ENCODE results near the gene KIF6. TPM values are rescaled to one million over a fixed set of nuclear protein-coding genes. Genes with fewer than 3 reads are reported as not detected.

The KIF6 gene
- total RNA-seq, 1 donor from 2014 or later = 1.4 TPM

GRCh38 chr6:39669207-39669972, 55.8 kb downstream of the KIF6 start:
- H3K36me3 Mint-ChIP-seq = no peaks in the 10 kb centered on the region
- H3K27ac Mint-ChIP-seq = no peak overlapping the region
- TF ChIP-seq CTCF (IDR thresholded peaks at IDR 0.05; ENCODE audit: unreplicated experiment) = no peak
- H3K4me3 Mint-ChIP-seq = no peak overlapping the region
- peaks cover 12% of the 10 kb centered on the region for H3K9me3 Mint-ChIP-seq
- H3K27me3 Mint-ChIP-seq (ENCODE audit: low read depth) = no peaks in the 10 kb centered on the region
- peaks cover 7% of the 10 kb centered on the region for H3K4me1 Mint-ChIP-seq
- no peak for DNase-seq (ENCODE audit: low spot score in 2 of 2, unreplicated experiment in 2 of 2)

GRCh38 chr6:39666706-39667489, 58.3 kb downstream of the KIF6 start:
- Mint-ChIP-seq H3K27ac (no peak overlapping the region), H3K36me3 (no peaks in the 10 kb centered on the region), H3K4me1 (peaks cover 7% of the 10 kb centered on the region), H3K27me3 (ENCODE audit: low read depth) (peaks cover 3% of the 10 kb centered on the region), H3K4me3 (no peak overlapping the region), H3K9me3 (no peaks in the 10 kb centered on the region)
- no peak for DNase-seq (ENCODE audit: low spot score in 2 of 2, unreplicated experiment in 2 of 2)
- no peak for TF ChIP-seq CTCF (IDR thresholded peaks at IDR 0.05; ENCODE audit: unreplicated experiment)

- no peaks in the 10 kb centered on the region for H3K36me3 Mint-ChIP-seq
- H3K4me3 Mint-ChIP-seq = no peak overlapping the region
- H3K27ac Mint-ChIP-seq = no peak overlapping the region
- H3K9me3 Mint-ChIP-seq = no peaks in the 10 kb centered on the region
- peaks cover 7% of the 10 kb centered on the region for H3K4me1 Mint-ChIP-seq
- H3K27me3 Mint-ChIP-seq (ENCODE audit: low read depth) = peaks cover 3% of the 10 kb centered on the region
- no peak for TF ChIP-seq CTCF (IDR thresholded peaks at IDR 0.05; ENCODE audit: unreplicated experiment)
- no peak for DNase-seq (ENCODE audit: low spot score in 2 of 2, unreplicated experiment in 2 of 2)
Measured at GRCh38 chr6:39665861-39666260, 59.3 kb downstream of the KIF6 start.

DNA sequence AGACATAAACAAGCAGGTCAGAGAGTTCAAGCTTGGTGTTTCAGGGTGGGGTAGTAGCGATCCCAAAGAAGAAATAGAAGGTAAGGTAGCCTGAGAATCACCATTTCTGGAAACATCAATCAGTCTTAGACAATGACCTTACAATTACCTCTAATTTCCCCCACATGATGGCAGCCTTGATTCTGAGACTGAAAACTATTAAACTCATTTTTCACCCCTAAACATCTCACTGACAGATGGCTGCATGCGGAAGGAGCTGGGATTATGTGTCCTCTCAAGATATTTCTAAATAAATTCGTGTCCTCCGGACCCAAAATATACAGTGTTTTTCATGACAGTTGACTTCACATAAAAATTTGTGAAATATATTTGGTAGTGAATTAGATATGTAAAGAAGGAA, 61.0 kb downstream of the KIF6 start:
- Mint-ChIP-seq H3K9me3 (no peaks in the 10 kb centered on the region), H3K4me3 (no peak overlapping the region), H3K27ac (no peak overlapping the region), H3K4me1 (peaks cover 6% of the 10 kb centered on the region), H3K36me3 (no peaks in the 10 kb centered on the region), H3K27me3 (ENCODE audit: low read depth) (peaks cover 3% of the 10 kb centered on the region)
- no peak for DNase-seq (ENCODE audit: low spot score in 2 of 2, unreplicated experiment in 2 of 2)
- no peak for TF ChIP-seq CTCF (IDR thresholded peaks at IDR 0.05; ENCODE audit: unreplicated experiment)

GRCh38 chr6:39657355-39658135, 67.7 kb downstream of the KIF6 start:
- no peaks in the 10 kb centered on the region for H3K27me3 Mint-ChIP-seq (ENCODE audit: low read depth)
- no peaks in the 10 kb centered on the region for H3K4me1 Mint-ChIP-seq
- no peak overlapping the region for H3K4me3 Mint-ChIP-seq
- no peaks in the 10 kb centered on the region for H3K9me3 Mint-ChIP-seq
- no peak overlapping the region for H3K27ac Mint-ChIP-seq
- no peak for DNase-seq (ENCODE audit: low spot score in 2 of 2, unreplicated experiment in 2 of 2)
- TF ChIP-seq CTCF (IDR thresholded peaks at IDR 0.05; ENCODE audit: unreplicated experiment) = no peak
- H3K36me3 Mint-ChIP-seq = no peaks in the 10 kb centered on the region
